Heart right ventricle (tissue), 16 donors: ENCODE results near the gene YEATS2. TPM values are rescaled to one million over a fixed set of nuclear protein-coding genes. Genes with fewer than 3 reads are reported as not detected.

Experiments used
- ATAC-seq, 8 donors: fragments of 200-7000 bp; cut with Tn5 transposase; one replicate each; pipeline ENCODE4 v1.9.1; 2020; ENCODE audit warnings: mild to moderate bottlenecking in 8 of 8, moderate library complexity in 8 of 8, moderate number of reproducible peaks in 1 of 8
- DNase-seq, 2 donors: peaks; one replicate each; pipeline ENCODE4 v3.0.0-alpha.2; 2020
- H3K27ac ChIP-seq, 10 donors: fragments of 200-600 bp; sonication (generic) in 2 of 10; one replicate each; pipeline versions ENCODE4 v1.5.0 to v1.8.0; 2020 to 2022; ENCODE audit warnings: mild to moderate bottlenecking in 3 of 10
- H3K27me3 ChIP-seq, 7 donors: fragments of 200-600 bp; one replicate each; pipeline ENCODE4 v1.8.0; 2021 to 2022; ENCODE audit warnings: mild to moderate bottlenecking in 2 of 7
- H3K36me3 ChIP-seq, 9 donors: fragments of 200-600 bp; sonication (generic) in 1 of 9; one replicate each; pipeline versions ENCODE4 v1.5.0 to v1.8.0; 2020 to 2022; ENCODE audit warnings: mild to moderate bottlenecking in 2 of 9
- H3K4me1 ChIP-seq, 9 donors: fragments of 200-600 bp; sonication (generic) in 1 of 9; one replicate each; pipeline versions ENCODE4 v1.5.0 to v1.8.0; 2020 to 2022; ENCODE audit warnings: mild to moderate bottlenecking in 4 of 9
- H3K4me3 ChIP-seq, 10 donors: fragments of 200-600 bp; sonication (generic) in 2 of 10; one replicate each; pipeline versions ENCODE4 v1.5.0 to v1.8.0; 2020 to 2022; ENCODE audit warnings: mild to moderate bottlenecking in 7 of 10, moderate library complexity in 2 of 10
- H3K9me3 ChIP-seq, 11 donors: fragments of 200-600 bp in 10 of 11; sonication (generic) in 2 of 11; one replicate each; pipeline versions ENCODE4 v1.5.0 to v1.8.0; 2013 to 2022; ENCODE audit warnings: mild to moderate bottlenecking in 2 of 11, control low read depth in 1 of 11, moderate library complexity in 1 of 11
- WGBS, 2 donors: extraction: QIAGEN DNeasy Blood & Tissue Kit; methylation state at CpG; one replicate each; pipeline ENCODE4 v1.1.7; 2013; ENCODE audit warnings: inconsistent platforms in 1 of 2; 5-methylcytosine and 5-hydroxymethylcytosine counted together
- intact Hi-C, 10 donors: fragments of 100-400 bp; cut with DNase I; formaldehyde crosslinking; loops; one replicate each; pipeline versions ENCODE4 v1.11.1 to v1.14.2; 2022
- polyA plus RNA-seq, 2 donors: library from polyadenylated mRNA; stranded (reverse); fragments of 200-250 nt; gene quantifications; one replicate each; pipeline ENCODE4 v1.2.3, GENCODE V29; 2013
- total RNA-seq, 10 donors: library from RNA; stranded (reverse); fragmentation: NEBNext Ultra II Directional in 3 of 10; extraction: Animal tissue kit (Norgen Biotek cat#: 25700) in 3 of 10; gene quantifications; one replicate each; pipeline versions ENCODE4 v1.2.1 to v1.2.4, GENCODE V29; 2021 to 2023
- TF ChIP-seq, protein P1 (sequence below), 9 donors: fragments of 200-600 bp; sonication (generic) in 2 of 9; IDR thresholded peaks; one replicate each; pipeline versions ENCODE4 v1.5.0 to v1.8.0; 2021 to 2022; ENCODE audit warnings: antibody characterized with exemption in 9 of 9, mild to moderate bottlenecking in 5 of 9, moderate library complexity in 1 of 9
- donor health status: Arrhythmogenic right ventricular cardiomyopathy.
- donor health status: ischemic (EF 13 %, LVEDD 7.1; RV severe dilation, severe dysfunction).
- donor health status: healthy with polysubstance abuse.
- donor health status: DM: no; HTN: yes; CAD: no.
- donor health status: DM: no; HTN: no; CAD: no.
- donor health status: ischemic (EF 25% LVEDD 6.9; RV normal size, moderate dysfunction).
- donor health status: ischemic (EF 25% LVEDD 5.7; RV mildly dilated, moderate dysfunction).
- donor health status: healthy.
- donor health status: DM: yes; HTN: yes; CAD: no.
- donor health status: Ischemic cardiomyopathy.
- donor health status: ischemic (EF 35%, LVEDD 5.7; RV mildly dilated, moderate dysfunction).
- donor health status: nonischemic (EF 11% LVEDD 7.7; RV severe dilation, severe dysfunction).
- donor health status: DM: yes; HTN: yes; CAD: no.
- donor health status: PGD.
- donor health status: ischemic (EF 29% LVEDD 5.4; RV normal size, mild dysfunction).
- donor health status: nonischemic (EF 23%, LVEDD 6.1; RV moderate dilation, normal function).

The YEATS2 gene
- total and polyA plus RNA-seq, 12 donors, result 4.6 to 22.2 (median 10.1) TPM

DNA sequence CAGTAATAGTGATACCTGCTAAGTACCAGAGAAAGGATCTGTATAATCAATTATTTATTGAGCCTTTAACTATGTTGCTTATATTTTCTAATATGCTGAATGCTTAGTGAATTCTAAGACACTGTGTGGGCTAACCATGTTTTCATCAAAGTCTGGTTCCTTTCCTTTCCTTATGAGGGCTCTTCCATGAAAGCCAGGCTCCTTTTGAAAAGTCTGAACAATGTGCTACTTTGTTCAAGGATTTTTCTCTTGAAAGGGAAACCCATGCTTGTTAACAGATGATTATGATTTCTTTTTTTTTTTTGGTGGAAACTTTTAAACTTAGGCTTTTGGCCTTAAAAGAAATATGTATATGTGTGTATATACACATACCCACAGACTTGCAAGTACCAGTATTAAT is 17.0 kb downstream of the YEATS2 start:
- H3K4me1 ChIP-seq, result peaks cover 0 to 20% (median 0%) of the 10 kb centered on the region in 9 donors
- intact Hi-C loops, result no loop called here
- H3K9me3 ChIP-seq, result no peaks in the 10 kb centered on the region
- DNase-seq, result no peak
- H3K4me3 ChIP-seq, result no peak overlapping the region
- H3K27ac ChIP-seq, result no peak overlapping the region
- TF ChIP-seq, protein P1, sequence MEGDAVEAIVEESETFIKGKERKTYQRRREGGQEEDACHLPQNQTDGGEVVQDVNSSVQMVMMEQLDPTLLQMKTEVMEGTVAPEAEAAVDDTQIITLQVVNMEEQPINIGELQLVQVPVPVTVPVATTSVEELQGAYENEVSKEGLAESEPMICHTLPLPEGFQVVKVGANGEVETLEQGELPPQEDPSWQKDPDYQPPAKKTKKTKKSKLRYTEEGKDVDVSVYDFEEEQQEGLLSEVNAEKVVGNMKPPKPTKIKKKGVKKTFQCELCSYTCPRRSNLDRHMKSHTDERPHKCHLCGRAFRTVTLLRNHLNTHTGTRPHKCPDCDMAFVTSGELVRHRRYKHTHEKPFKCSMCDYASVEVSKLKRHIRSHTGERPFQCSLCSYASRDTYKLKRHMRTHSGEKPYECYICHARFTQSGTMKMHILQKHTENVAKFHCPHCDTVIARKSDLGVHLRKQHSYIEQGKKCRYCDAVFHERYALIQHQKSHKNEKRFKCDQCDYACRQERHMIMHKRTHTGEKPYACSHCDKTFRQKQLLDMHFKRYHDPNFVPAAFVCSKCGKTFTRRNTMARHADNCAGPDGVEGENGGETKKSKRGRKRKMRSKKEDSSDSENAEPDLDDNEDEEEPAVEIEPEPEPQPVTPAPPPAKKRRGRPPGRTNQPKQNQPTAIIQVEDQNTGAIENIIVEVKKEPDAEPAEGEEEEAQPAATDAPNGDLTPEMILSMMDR (IDR thresholded peaks at IDR 0.05), result no peak
- ATAC-seq, result no peak
- H3K36me3 ChIP-seq, result peaks cover 0 to 57% (median 25%) of the 10 kb centered on the region in 9 donors
- no peaks in the 10 kb centered on the region for H3K27me3 ChIP-seq

DNA sequence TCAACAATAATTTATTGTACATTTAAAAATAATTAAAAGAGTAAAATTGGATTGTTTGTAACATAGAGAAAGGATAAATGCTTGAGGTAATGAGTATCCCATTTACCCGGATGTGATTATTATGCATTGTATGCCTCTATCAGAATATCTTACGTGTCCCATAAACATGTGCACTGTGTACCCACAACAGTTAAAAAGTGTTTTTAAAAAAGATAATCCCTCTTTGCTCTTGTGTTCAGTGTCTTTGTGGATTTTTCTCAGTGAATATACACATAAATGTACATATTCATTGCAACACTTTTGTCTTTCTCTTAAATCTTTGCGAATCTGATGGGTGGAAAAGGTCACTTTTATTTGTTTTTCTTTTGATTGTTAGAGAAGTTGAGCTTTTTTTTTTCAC is 20.4 kb downstream of the YEATS2 start:
- H3K27me3 ChIP-seq, result no peaks in the 10 kb centered on the region
- WGBS, 2 donors, result 86 to 92% methylated on average over 3 of the region's 3 CpGs
- TF ChIP-seq, protein P1 (IDR thresholded peaks at IDR 0.05), result no peak
- H3K27ac ChIP-seq, result no peak overlapping the region
- H3K36me3 ChIP-seq, result peaks cover 0 to 84% (median 39%) of the 10 kb centered on the region in 9 donors
- no peak for DNase-seq
- intact Hi-C loops, result no loop called here
- H3K4me1 ChIP-seq, result peaks cover 0 to 7% (median 0%) of the 10 kb centered on the region in 9 donors
- no peaks in the 10 kb centered on the region for H3K9me3 ChIP-seq
- no peak overlapping the region for H3K4me3 ChIP-seq
- no peak for ATAC-seq

GRCh38 chr3:183725387-183725786 is 27.8 kb downstream of the YEATS2 start:
- Histone ChIP-seq H3K27ac (no peak overlapping the region), H3K4me1 (no peaks in the 10 kb centered on the region), H3K27me3 (no peaks in the 10 kb centered on the region), H3K4me3 (no peak overlapping the region), H3K36me3 (peaks cover 0 to 100% (median 43%) of the 10 kb centered on the region in 9 donors), H3K9me3 (no peaks in the 10 kb centered on the region)
- no peak for DNase-seq
- TF ChIP-seq, protein P1 (IDR thresholded peaks at IDR 0.05), result no peak
- 72 to 86% methylated on average over 6 of the region's 6 CpGs for WGBS, 2 donors
- intact Hi-C loops, result no loop called here
- no peak for ATAC-seq

DNA sequence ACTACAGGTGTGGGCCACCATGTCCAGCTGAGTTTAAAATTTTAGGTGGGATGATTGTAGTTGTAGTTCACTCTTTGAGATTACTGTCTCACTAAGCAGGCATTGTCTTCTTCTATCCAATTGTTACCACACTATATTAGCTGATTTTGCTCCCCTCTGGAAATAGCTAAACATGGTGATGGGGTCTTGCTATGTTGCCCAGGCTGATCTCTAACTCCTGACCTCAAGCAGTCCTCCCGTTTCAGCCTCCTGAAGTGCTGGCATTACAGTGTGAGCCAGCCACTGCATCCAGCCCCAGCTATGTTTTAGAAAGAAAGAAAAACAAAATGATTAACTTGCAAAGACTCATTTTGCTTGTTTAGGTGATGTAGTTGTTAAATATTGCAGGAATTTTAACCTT is 30.6 kb downstream of the YEATS2 start:
- H3K9me3 ChIP-seq, result no peaks in the 10 kb centered on the region
- peaks cover 0 to 100% (median 43%) of the 10 kb centered on the region in 9 donors for H3K36me3 ChIP-seq
- DNase-seq, result no peak
- 96 to 98% methylated on average over 1 of the region's 1 CpG for WGBS, 2 donors
- intact Hi-C loops, result no loop called here
- TF ChIP-seq, protein P1 (IDR thresholded peaks at IDR 0.05), result no peak
- H3K27me3 ChIP-seq, result no peaks in the 10 kb centered on the region
- no peak overlapping the region for H3K27ac ChIP-seq
- H3K4me1 ChIP-seq, result no peaks in the 10 kb centered on the region
- no peak for ATAC-seq
- no peak overlapping the region for H3K4me3 ChIP-seq
